Measurements from ENCODE around the gene FOXO4. TPM values are rescaled to one million over a fixed set of nuclear protein-coding genes. Genes with fewer than 3 reads are reported as not detected.
A peak's percentile ranks its signal among the peaks of the same experiment; 100 is the strongest.

The FOXO4 gene
- total and polyA plus RNA-seq, 4 donors, result 0.50 to 38.2 (median 4.0) TPM

GRCh38 chrX:71070531-71070930 lies 25.1 kb upstream of the FOXO4 start:
- no peaks in the 10 kb centered on the region for H3K36me3 ChIP-seq (ENCODE audit: control insufficient read depth in 4 of 4, insufficient read depth in 3 of 4, low read depth in 1 of 4, low read length in 3 of 4)
- TF ChIP-seq HNF4G (IDR thresholded peaks at IDR 0.05) (no peak), JUND (IDR thresholded peaks at IDR 0.05) (no peak), MAX (IDR thresholded peaks at IDR 0.05) (no peak), ZBTB33 (IDR thresholded peaks at IDR 0.05) (no peak), SP1 (IDR thresholded peaks at IDR 0.05) (no peak), FOXA1 (IDR thresholded peaks at IDR 0.05) (no peak), CTCF (IDR thresholded peaks at IDR 0.05; ENCODE audit: low read depth, low read length, missing input control) (no peak), FOXA2 (IDR thresholded peaks at IDR 0.05) (no peak)
- TF ChIP-seq, protein P1, sequence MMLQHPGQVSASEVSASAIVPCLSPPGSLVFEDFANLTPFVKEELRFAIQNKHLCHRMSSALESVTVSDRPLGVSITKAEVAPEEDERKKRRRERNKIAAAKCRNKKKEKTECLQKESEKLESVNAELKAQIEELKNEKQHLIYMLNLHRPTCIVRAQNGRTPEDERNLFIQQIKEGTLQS (IDR thresholded peaks at IDR 0.05), result no peak
- TF ChIP-seq, protein P2, sequence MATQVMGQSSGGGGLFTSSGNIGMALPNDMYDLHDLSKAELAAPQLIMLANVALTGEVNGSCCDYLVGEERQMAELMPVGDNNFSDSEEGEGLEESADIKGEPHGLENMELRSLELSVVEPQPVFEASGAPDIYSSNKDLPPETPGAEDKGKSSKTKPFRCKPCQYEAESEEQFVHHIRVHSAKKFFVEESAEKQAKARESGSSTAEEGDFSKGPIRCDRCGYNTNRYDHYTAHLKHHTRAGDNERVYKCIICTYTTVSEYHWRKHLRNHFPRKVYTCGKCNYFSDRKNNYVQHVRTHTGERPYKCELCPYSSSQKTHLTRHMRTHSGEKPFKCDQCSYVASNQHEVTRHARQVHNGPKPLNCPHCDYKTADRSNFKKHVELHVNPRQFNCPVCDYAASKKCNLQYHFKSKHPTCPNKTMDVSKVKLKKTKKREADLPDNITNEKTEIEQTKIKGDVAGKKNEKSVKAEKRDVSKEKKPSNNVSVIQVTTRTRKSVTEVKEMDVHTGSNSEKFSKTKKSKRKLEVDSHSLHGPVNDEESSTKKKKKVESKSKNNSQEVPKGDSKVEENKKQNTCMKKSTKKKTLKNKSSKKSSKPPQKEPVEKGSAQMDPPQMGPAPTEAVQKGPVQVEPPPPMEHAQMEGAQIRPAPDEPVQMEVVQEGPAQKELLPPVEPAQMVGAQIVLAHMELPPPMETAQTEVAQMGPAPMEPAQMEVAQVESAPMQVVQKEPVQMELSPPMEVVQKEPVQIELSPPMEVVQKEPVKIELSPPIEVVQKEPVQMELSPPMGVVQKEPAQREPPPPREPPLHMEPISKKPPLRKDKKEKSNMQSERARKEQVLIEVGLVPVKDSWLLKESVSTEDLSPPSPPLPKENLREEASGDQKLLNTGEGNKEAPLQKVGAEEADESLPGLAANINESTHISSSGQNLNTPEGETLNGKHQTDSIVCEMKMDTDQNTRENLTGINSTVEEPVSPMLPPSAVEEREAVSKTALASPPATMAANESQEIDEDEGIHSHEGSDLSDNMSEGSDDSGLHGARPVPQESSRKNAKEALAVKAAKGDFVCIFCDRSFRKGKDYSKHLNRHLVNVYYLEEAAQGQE (IDR thresholded peaks at IDR 0.05), result no peak
- no peak overlapping the region for H3K4me3 ChIP-seq (ENCODE audit: low read depth in 1 of 3, low read length in 3 of 3)
- no peak for DNase-seq (ENCODE audit: low spot score)
- H3K4me1 ChIP-seq (ENCODE audit: control insufficient read depth in 4 of 4, insufficient read depth in 4 of 4, low read length in 3 of 4), result peaks cover 0 to 15% (median 4%) of the 10 kb centered on the region in 4 donors
- no peak overlapping the region for H3K27ac ChIP-seq (ENCODE audit: low read depth in 1 of 2, low read length in 2 of 2)
- no peaks in the 10 kb centered on the region for H3K9me3 ChIP-seq (ENCODE audit: control insufficient read depth in 4 of 4, low read length in 3 of 4)
- H3K9ac ChIP-seq (ENCODE audit: low read depth in 1 of 2, low read length in 2 of 2), result no peak overlapping the region
- H3K27me3 ChIP-seq (ENCODE audit: control insufficient read depth in 4 of 4, insufficient read depth in 4 of 4, low read length in 3 of 4), result peaks cover 0 to 3% (median 0%) of the 10 kb centered on the region in 4 donors
- 77% methylated on average over 5 of the region's 5 CpGs for WGBS

GRCh38 chrX:71081330-71082123 lies 14.1 kb upstream of the FOXO4 start:
- no peak overlapping the region for H3K4me3 ChIP-seq (ENCODE audit: low read depth in 1 of 3, low read length in 3 of 3)
- DNase-seq (ENCODE audit: low spot score), result no peak
- no peaks in the 10 kb centered on the region for H3K4me1 ChIP-seq (ENCODE audit: control insufficient read depth in 4 of 4, insufficient read depth in 4 of 4, low read length in 3 of 4)
- H3K27ac ChIP-seq (ENCODE audit: low read depth in 1 of 2, low read length in 2 of 2), result no peak overlapping the region
- WGBS, result 39% methylated on average over 3 of the region's 3 CpGs
- H3K9ac ChIP-seq (ENCODE audit: low read depth in 1 of 2, low read length in 2 of 2), result no peak overlapping the region
- H3K36me3 ChIP-seq (ENCODE audit: control insufficient read depth in 4 of 4, insufficient read depth in 3 of 4, low read depth in 1 of 4, low read length in 3 of 4), result no peaks in the 10 kb centered on the region
- no peaks in the 10 kb centered on the region for H3K27me3 ChIP-seq (ENCODE audit: control insufficient read depth in 4 of 4, insufficient read depth in 4 of 4, low read length in 3 of 4)
- H3K9me3 ChIP-seq (ENCODE audit: control insufficient read depth in 4 of 4, low read length in 3 of 4), result no peaks in the 10 kb centered on the region
- TF ChIP-seq, protein P1 (IDR thresholded peaks at IDR 0.05), result no peak
- TF ChIP-seq RAD21 (IDR thresholded peaks at IDR 0.05) (no peak), RXRA (IDR thresholded peaks at IDR 0.05) (no peak), MAX (IDR thresholded peaks at IDR 0.05) (no peak), YY1 (IDR thresholded peaks at IDR 0.05) (no peak), GABPA (IDR thresholded peaks at IDR 0.05 in 1 of 2, conservative IDR thresholded peaks at IDR 0.05 in 1 of 2) (no peak), CTCF (IDR thresholded peaks at IDR 0.05; ENCODE audit: low read depth, low read length, missing input control) (no peak), FOXA1 (IDR thresholded peaks at IDR 0.05) (no peak), HNF4A (conservative IDR thresholded peaks at IDR 0.05) (peak; percentile 71 to 86), NR2F2 (IDR thresholded peaks at IDR 0.05) (no peak), EGR1 (IDR thresholded peaks at IDR 0.05; ENCODE audit: low read depth in 2 of 2) (no peak), FOXA2 (IDR thresholded peaks at IDR 0.05) (no peak), HNF4G (IDR thresholded peaks at IDR 0.05) (peak; percentile 25), SP1 (IDR thresholded peaks at IDR 0.05) (peak; percentile 42), ZBTB33 (IDR thresholded peaks at IDR 0.05) (no peak)
